ENCODE measurements around the gene COMMD1. TPM values are rescaled to one million over a fixed set of nuclear protein-coding genes. Genes with fewer than 3 reads are reported as not detected.
"Not testable (repeated sequence)": the region's sequence is repeated elsewhere in the genome, so short reads cannot be mapped to it uniquely, and the experiment has no call there.

The COMMD1 gene
- polyA plus RNA-seq, 1 experiment = 44.6 TPM

DNA sequence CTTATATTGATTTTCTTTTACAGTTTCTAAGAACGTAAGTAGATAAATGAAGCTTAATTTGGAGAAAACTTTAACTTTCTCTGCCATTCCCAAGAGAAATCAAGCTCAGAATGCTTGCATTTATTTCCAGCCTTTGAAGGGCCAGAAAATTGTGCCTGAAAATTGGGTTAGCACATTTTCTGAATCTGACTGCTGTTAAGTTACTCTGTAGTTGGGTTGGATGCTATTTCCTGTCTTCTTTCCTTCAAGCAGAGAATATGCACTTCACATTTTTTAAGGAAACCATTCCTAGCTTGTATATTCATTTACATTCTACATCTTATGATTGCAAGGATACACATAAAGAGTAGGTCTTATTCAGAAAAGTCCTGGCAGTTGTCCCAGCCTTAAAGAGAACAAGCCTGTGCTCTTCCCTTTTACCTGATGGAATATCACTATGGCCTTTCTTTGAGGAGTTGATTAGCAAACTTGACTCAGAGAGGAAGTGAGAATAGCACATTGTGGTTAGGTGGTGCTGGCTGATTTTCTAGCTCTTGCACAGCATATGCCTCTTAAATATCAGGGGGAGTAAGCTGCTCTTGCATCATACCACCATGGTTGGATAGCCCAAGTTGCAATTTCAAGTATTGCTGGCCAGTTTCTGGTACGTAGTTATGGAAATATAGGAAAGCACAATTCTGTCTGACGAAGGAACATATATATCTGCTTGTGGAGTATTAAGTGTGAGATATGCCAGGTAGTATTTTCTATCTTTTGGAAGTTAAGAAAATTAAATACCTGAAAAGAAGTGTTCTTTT is 133.7 kb downstream of the COMMD1 start:
- no peak for DNase-seq (ENCODE audit: low read depth)
- no peaks in the 10 kb centered on the region for H3K36me3 ChIP-seq (ENCODE audit: control insufficient read depth, insufficient read depth, low read length)
- POLR2A ChIA-PET = no interaction called here
- H3K4me3 ChIP-seq (ENCODE audit: low read depth, low read length) = no peak overlapping the region
- H3K27me3 ChIP-seq (ENCODE audit: control insufficient read depth, insufficient read depth, low read length) = no peaks in the 10 kb centered on the region
- CTCF ChIA-PET = interaction anchor here (0.8 to 1.2 kb wide), 2 partner anchors 14 to 17 kb away, joined by 3 read pairs; no protein-coding TSS in a partner anchor
- TF ChIP-seq, protein P1, sequence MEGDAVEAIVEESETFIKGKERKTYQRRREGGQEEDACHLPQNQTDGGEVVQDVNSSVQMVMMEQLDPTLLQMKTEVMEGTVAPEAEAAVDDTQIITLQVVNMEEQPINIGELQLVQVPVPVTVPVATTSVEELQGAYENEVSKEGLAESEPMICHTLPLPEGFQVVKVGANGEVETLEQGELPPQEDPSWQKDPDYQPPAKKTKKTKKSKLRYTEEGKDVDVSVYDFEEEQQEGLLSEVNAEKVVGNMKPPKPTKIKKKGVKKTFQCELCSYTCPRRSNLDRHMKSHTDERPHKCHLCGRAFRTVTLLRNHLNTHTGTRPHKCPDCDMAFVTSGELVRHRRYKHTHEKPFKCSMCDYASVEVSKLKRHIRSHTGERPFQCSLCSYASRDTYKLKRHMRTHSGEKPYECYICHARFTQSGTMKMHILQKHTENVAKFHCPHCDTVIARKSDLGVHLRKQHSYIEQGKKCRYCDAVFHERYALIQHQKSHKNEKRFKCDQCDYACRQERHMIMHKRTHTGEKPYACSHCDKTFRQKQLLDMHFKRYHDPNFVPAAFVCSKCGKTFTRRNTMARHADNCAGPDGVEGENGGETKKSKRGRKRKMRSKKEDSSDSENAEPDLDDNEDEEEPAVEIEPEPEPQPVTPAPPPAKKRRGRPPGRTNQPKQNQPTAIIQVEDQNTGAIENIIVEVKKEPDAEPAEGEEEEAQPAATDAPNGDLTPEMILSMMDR (IDR thresholded peaks at IDR 0.05; ENCODE audit: insufficient read depth, low read depth, low read length) = no peak

DNA sequence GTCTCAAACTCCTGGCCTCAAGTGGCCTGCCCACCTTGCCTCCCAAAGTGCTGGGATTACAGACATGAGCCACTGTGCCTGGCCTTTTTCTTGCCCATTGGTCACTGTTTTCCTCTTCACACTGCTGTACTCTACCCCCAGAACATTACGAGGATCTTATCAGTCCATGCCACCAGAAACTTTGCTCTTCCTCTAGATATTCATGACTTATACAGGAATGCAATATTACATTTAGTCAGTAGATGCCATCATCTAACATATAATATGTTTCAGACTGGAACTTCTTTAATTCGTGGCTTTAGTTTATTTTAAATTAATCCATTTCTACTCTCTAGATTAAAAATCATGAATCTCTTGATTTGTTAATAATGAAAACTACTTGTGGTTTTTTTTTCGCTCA is 135.5 kb downstream of the COMMD1 start:
- TF ChIP-seq, protein P1 (IDR thresholded peaks at IDR 0.05; ENCODE audit: insufficient read depth, low read depth, low read length) = no peak
- DNase-seq (ENCODE audit: low read depth) = no peak
- Histone ChIP-seq H3K27me3 (ENCODE audit: control insufficient read depth, insufficient read depth, low read length) (no peaks in the 10 kb centered on the region), H3K4me3 (ENCODE audit: low read depth, low read length) (no peak overlapping the region), H3K36me3 (ENCODE audit: control insufficient read depth, insufficient read depth, low read length) (no peaks in the 10 kb centered on the region)
- ChIA-PET CTCF (no interaction called here), POLR2A (no interaction called here)

DNA sequence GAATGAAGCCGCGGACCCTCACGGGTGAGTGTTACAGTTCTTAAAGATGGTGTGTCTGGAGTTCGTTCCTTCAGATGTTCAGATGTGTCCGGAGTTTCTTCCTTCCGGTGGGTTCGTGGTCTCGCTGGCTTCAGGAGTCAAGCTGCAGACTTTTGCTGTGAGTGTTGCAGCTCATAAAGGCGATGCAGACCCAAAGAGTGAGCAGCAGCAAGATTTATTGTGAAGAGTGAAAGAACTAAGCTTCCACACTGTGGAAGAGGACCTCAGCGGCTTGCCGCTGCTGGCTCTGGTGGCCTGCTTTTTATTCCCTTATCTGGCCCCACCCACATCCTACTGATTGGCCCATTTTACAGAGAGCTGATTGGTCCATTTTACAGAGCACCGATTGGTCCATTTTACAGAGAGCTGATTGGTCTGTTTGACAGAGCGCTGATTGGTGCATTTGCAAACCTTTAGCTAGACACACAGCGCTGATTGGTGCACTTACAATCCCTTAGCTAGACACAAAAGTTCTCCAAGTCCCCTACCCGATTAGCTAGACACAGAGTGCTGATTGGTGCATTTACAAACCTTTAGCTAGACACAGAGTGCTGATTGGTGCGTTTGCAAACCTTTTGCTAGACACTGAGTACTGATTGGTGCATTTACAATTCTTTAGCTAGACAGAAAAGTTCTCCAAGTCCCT is 136.4 kb downstream of the COMMD1 start:
- POLR2A ChIA-PET; H3K4me3 ChIP-seq (ENCODE audit: low read depth, low read length); DNase-seq (ENCODE audit: low read depth); H3K36me3 ChIP-seq (ENCODE audit: control insufficient read depth, insufficient read depth, low read length); H3K27me3 ChIP-seq (ENCODE audit: control insufficient read depth, insufficient read depth, low read length): not testable (repeated sequence)
- CTCF ChIA-PET = interaction anchor here (0.8 kb wide), 1 partner anchor 23 kb away, joined by 4 read pairs; no protein-coding TSS in a partner anchor

GRCh38 chr2:62042400-62042799 is 136.9 kb downstream of the COMMD1 start:
- Histone ChIP-seq H3K36me3 (ENCODE audit: control insufficient read depth, insufficient read depth, low read length) (no peaks in the 10 kb centered on the region), H3K4me3 (ENCODE audit: low read depth, low read length) (no peak overlapping the region), H3K27me3 (ENCODE audit: control insufficient read depth, insufficient read depth, low read length) (no peaks in the 10 kb centered on the region)
- DNase-seq (ENCODE audit: low read depth) = no peak
- ChIA-PET POLR2A (no interaction called here), CTCF (interaction anchor here (0.8 kb wide), 1 partner anchor 24 kb away, joined by 4 read pairs; no protein-coding TSS in a partner anchor)
- TF ChIP-seq, protein P1 (IDR thresholded peaks at IDR 0.05; ENCODE audit: insufficient read depth, low read depth, low read length) = no peak

DNA sequence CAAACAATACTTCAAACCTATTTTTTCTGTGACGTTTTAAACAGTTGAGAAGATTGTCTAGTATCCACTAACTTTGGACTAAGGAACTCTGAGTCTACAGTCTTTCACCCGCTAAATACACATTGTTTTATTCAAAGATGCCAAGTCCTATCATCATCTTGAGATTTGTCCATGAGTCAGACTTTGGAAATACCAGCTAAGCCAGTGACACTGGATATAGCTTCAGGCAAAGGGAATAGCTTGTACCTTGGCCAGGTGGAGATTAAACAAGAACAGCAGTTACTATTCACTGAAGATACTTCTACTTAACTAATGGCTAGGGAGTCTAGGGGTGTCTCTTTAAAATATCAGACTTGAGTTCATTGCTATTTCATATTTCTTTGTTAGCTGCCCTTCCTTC is 137.5 kb downstream of the COMMD1 start:
- DNase-seq (ENCODE audit: low read depth) = no peak
- CTCF ChIA-PET = no interaction called here
- Histone ChIP-seq H3K4me3 (ENCODE audit: low read depth, low read length) (no peak overlapping the region), H3K36me3 (ENCODE audit: control insufficient read depth, insufficient read depth, low read length) (no peaks in the 10 kb centered on the region), H3K27me3 (ENCODE audit: control insufficient read depth, insufficient read depth, low read length) (no peaks in the 10 kb centered on the region)
- POLR2A ChIA-PET = no interaction called here
- TF ChIP-seq, protein P1 (IDR thresholded peaks at IDR 0.05; ENCODE audit: insufficient read depth, low read depth, low read length) = no peak

Data from BJ (cell line).